GM12801 (cell line): ENCODE data around the gene BEND7.

Experiments
- CTCF ChIP-seq: IDR thresholded peaks from one replicate; pipeline ENCODE4 v1.5.1; 2011; ENCODE audit warnings: control low read depth; ENCODE audit not compliant: insufficient read length; ENCODE audit errors: extremely low read depth

BEND7 gene

DNA sequence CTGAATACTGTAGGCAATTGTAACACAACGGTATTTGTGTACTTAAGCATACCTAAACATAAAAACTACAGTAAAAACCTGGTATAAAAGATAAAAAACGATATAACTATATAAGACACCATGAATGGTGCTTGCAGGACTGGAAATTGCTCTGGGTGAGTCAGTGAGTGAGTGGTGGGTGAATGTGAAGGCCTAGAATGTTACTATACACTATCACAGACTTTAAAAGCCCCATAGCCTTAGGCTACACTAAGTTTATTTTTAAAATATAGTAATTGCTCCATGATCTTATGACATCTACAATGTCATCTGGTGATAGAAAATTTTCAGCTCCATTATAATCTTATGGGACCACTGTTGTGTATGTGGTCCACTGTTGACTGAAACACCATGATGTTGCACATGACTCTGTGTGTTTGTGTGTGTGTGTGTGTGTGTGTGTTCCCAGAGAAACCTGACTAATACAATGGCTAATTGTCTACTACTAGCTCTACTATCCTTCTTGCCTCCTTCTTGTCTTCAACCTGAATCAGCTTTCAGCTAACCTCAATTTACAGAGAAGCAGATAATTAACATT, 30.4 kb upstream of the BEND7 start:
- TF ChIP-seq CTCF = no peak

DNA sequence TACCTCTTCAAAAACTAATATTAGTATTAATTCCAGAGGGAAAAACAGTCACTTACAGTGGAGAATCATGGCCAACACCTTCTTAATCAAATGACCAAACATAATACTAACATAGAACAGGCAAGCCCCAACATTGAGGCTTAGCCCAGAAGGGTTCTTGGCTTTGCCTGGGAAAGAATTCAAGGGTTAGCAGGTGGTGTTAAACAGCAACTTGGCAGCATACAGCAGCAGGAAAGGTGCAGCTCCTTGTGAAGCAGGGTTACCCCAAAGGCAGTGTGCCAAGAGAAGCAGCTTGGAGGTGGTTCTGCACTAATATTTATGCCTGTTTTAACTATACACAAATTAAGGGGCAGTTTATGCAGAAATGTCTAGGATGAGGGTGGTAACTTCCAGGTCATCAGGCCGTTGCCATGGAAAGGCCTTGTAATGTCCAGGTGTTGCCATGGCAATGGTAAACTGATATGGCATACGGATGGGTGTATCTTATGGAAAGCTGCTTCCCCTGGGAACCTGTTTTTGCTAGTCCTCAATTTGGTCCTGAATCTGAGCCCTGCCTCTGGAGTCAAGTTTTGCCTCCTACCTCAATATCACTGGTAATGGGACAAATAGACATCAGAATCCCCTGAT, 27.2 kb upstream of the BEND7 start:
- no peak for TF ChIP-seq CTCF

GRCh38 chr10:13550802-13551201, 22.0 kb upstream of the BEND7 start:
- no peak for TF ChIP-seq CTCF

- no peak for TF ChIP-seq CTCF
Observed at GRCh38 chr10:13542533-13542932, 13.7 kb upstream of the BEND7 start.

- TF ChIP-seq CTCF = no peak
Observed at GRCh38 chr10:13536674-13537366, 8.0 kb upstream of the BEND7 start.

- no peak for TF ChIP-seq CTCF
Observed at GRCh38 chr10:13535346-13535745, 6.5 kb upstream of the BEND7 start.

GRCh38 chr10:13529714-13529973, 830 bp upstream of the BEND7 start:
- TF ChIP-seq CTCF = no peak
